ENCODE results near the gene NOL6. TPM values are rescaled to one million over a fixed set of nuclear protein-coding genes. Genes with fewer than 3 reads are reported as not detected.

The NOL6 gene
- total RNA-seq, 1 experiment from 2014 or later, result 39.3 TPM

DNA sequence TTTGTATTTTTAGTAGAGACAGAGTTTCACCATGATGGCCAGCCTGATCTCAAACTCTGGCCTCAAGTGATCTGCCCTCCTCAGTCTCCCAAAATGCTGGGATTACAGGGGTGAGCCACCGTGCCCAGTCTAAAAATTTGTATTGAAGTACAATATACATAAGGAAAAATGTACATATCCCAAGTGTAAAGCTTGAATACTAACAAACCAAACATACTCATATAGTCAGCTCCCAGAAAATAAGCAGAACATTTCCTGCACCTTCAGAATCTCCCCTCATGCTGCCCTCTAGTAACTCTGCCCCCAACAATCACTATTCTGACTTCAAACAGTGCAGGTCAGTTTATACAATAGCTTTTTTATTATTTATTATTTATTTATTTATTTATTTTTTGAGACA lies 1.6 kb upstream of the NOL6 start:
- no peak for DNase-seq
- intact Hi-C loops (cut with micrococcal nuclease; ENCODE audit: unreplicated experiment), result no loop called here
- no peaks in the 10 kb centered on the region for H3K9me3 Mint-ChIP-seq (ENCODE audit: low read depth, unreplicated experiment)
- no peaks in the 10 kb centered on the region for H3K27me3 Mint-ChIP-seq (ENCODE audit: unreplicated experiment)
- H3K27ac Mint-ChIP-seq (ENCODE audit: unreplicated experiment), result no peak overlapping the region
- TF ChIP-seq CTCF (IDR thresholded peaks at IDR 0.05; ENCODE audit: unreplicated experiment), result no peak
- no peak overlapping the region for H3K4me3 Mint-ChIP-seq (ENCODE audit: low read depth, unreplicated experiment)
- peaks cover 9% of the 10 kb centered on the region for H3K4me1 Mint-ChIP-seq (ENCODE audit: low read depth, unreplicated experiment)
- peaks cover 28% of the 10 kb centered on the region for H3K36me3 Mint-ChIP-seq (ENCODE audit: insufficient read depth, unreplicated experiment)
- CTCF ChIA-PET, result no interaction called here
- BruUV-seq (replicated peaks), result no TSS peak

DNA sequence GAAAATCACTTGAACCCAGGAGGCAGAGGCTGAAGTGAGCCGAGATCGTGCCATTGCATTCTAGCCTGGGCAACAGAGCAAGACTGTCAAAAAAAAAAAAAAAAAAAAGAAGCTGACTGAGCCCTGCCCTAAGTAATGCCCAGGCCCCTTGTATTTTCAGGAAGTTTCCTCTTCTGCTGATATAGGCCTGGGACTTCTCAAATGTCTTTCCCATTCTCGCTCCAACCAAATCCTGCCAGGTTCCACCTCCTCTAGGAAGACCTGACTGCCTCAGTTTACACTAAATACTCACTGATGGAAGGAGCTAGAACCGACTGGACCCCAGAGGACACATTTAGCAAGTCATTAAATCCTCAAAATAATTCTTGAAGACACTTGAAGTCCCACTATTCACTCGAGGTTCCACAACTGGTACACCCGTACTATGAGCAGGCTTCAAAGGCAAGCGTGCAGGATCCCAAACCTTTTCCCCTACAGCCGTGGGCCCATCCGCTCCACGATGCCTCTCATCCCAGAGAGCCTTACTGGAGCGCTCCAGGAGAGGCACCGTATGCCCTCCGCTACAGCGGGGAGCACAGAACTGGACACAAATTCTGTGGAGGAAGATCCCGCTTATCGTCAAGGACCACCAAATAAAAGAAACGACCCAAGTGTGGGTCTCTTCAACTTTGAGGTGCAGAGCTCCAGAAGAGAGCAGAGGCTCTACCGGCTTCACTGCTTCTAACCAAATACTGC lies 676 bp downstream of the NOL6 start:
- no peak for DNase-seq
- Mint-ChIP-seq H3K27ac (ENCODE audit: unreplicated experiment) (peak overlapping the region; percentile 98), H3K4me1 (ENCODE audit: low read depth, unreplicated experiment) (peaks cover 9% of the 10 kb centered on the region), H3K9me3 (ENCODE audit: low read depth, unreplicated experiment) (no peaks in the 10 kb centered on the region), H3K36me3 (ENCODE audit: insufficient read depth, unreplicated experiment) (peaks cover 40% of the 10 kb centered on the region), H3K27me3 (ENCODE audit: unreplicated experiment) (no peaks in the 10 kb centered on the region), H3K4me3 (ENCODE audit: low read depth, unreplicated experiment) (peak overlapping the region; percentile 100)
- intact Hi-C loops (cut with micrococcal nuclease; ENCODE audit: unreplicated experiment), result loop anchor here (5.0 kb wide), 2 partner anchors 34 to 186 kb away; no protein-coding TSS in a partner anchor
- no peak for TF ChIP-seq CTCF (IDR thresholded peaks at IDR 0.05; ENCODE audit: unreplicated experiment)
- TSS peak; percentile 68 for BruUV-seq (replicated peaks)
- CTCF ChIA-PET, result interaction anchor here (0.7 to 1.5 kb wide), 5 partner anchors 15 to 51 kb away, joined by 3 to 11 read pairs (median 5); partner anchors contain the start of gene ANKRD18B

GRCh38 chr9:33472171-33472880 lies 1.4 kb downstream of the NOL6 start:
- Mint-ChIP-seq H3K27me3 (ENCODE audit: unreplicated experiment) (no peaks in the 10 kb centered on the region), H3K9me3 (ENCODE audit: low read depth, unreplicated experiment) (no peaks in the 10 kb centered on the region), H3K27ac (ENCODE audit: unreplicated experiment) (no peak overlapping the region), H3K4me3 (ENCODE audit: low read depth, unreplicated experiment) (peak overlapping the region; percentile 100), H3K36me3 (ENCODE audit: insufficient read depth, unreplicated experiment) (peaks cover 44% of the 10 kb centered on the region), H3K4me1 (ENCODE audit: low read depth, unreplicated experiment) (peaks cover 9% of the 10 kb centered on the region)
- intact Hi-C loops (cut with micrococcal nuclease; ENCODE audit: unreplicated experiment), result loop anchor here (5.0 kb wide), 2 partner anchors 35 to 185 kb away; no protein-coding TSS in a partner anchor
- CTCF ChIA-PET, result no interaction called here
- no peak for TF ChIP-seq CTCF (IDR thresholded peaks at IDR 0.05; ENCODE audit: unreplicated experiment)
- BruUV-seq (replicated peaks), result no TSS peak
- DNase-seq, result no peak

- H3K4me3 Mint-ChIP-seq (ENCODE audit: low read depth, unreplicated experiment), result no peak overlapping the region
These were observed 2.4 kb downstream of the NOL6 start for GRCh38 chr9:33471361-33471760.

More at GRCh38 chr9:33471361-33471760, 2.4 kb downstream of the NOL6 start:
- Mint-ChIP-seq H3K4me1 (ENCODE audit: low read depth, unreplicated experiment) (peaks cover 9% of the 10 kb centered on the region), H3K36me3 (ENCODE audit: insufficient read depth, unreplicated experiment) (peaks cover 44% of the 10 kb centered on the region), H3K9me3 (ENCODE audit: low read depth, unreplicated experiment) (no peaks in the 10 kb centered on the region), H3K27ac (ENCODE audit: unreplicated experiment) (no peak overlapping the region), H3K27me3 (ENCODE audit: unreplicated experiment) (no peaks in the 10 kb centered on the region)
- no peak for TF ChIP-seq CTCF (IDR thresholded peaks at IDR 0.05; ENCODE audit: unreplicated experiment)
- DNase-seq, result no peak
- intact Hi-C loops (cut with micrococcal nuclease; ENCODE audit: unreplicated experiment), result loop anchor here (5.0 kb wide), 2 partner anchors 36 to 184 kb away; no protein-coding TSS in a partner anchor
- no TSS peak for BruUV-seq (replicated peaks)
- CTCF ChIA-PET, result interaction anchor here (1.8 kb wide), 1 partner anchor 18 kb away, joined by 5 read pairs; no protein-coding TSS in a partner anchor
